Nephron (organoid): ENCODE data around the gene HOXC5.

Experiments used
- H3K27ac Mint-ChIP-seq, 3 experiments: 2 replicates each; pipeline ENCODE4 v1.8.0; 2020; ENCODE audit warnings: mixed read lengths in 3 of 3, mild to moderate bottlenecking in 2 of 3, moderate library complexity in 1 of 3
- H3K27me3 Mint-ChIP-seq: 2 replicates; pipeline ENCODE4 v1.8.0; 2021; ENCODE audit warnings: low read depth, mild to moderate bottlenecking, moderate library complexity, mixed read lengths
- H3K36me3 Mint-ChIP-seq: 2 replicates; pipeline ENCODE4 v1.8.0; 2020; ENCODE audit warnings: low read depth, mixed read lengths
- H3K4me1 Mint-ChIP-seq: 2 replicates; pipeline ENCODE4 v1.8.0; 2020; ENCODE audit warnings: mixed read lengths
- H3K4me3 Mint-ChIP-seq, 3 experiments: 2 replicates each; pipeline ENCODE4 v1.8.0; 2020; ENCODE audit warnings: mild to moderate bottlenecking in 3 of 3, mixed read lengths in 3 of 3, moderate library complexity in 2 of 3
- H3K9me3 Mint-ChIP-seq: 2 replicates; pipeline ENCODE4 v1.8.0; 2020; ENCODE audit warnings: mixed read lengths
- CTCF ChIP-seq, 3 experiments: fragments of 200-600 bp; sonication (generic); IDR thresholded peaks; one replicate each; pipeline ENCODE4 v1.5.0; 2021; ENCODE audit warnings: antibody characterized with exemption in 3 of 3; ENCODE audit not compliant: unreplicated experiment in 3 of 3

HOXC5 gene

GRCh38 chr12:54058128-54058768, 25.4 kb downstream of the HOXC5 start:
- Mint-ChIP-seq H3K4me1 (peaks cover 89% of the 10 kb centered on the region), H3K4me3 (peak overlapping the region; percentile 53 to 82 (median 59)), H3K27me3 (peaks cover 23% of the 10 kb centered on the region), H3K9me3 (no peaks in the 10 kb centered on the region), H3K36me3 (peaks cover 41% of the 10 kb centered on the region), H3K27ac (peak overlapping the region; percentile 79 to 94 (median 94))
- no peak for TF ChIP-seq CTCF (IDR thresholded peaks at IDR 0.05; ENCODE audit: unreplicated experiment in 3 of 3)

- Mint-ChIP-seq H3K36me3 (peaks cover 48% of the 10 kb centered on the region), H3K4me3 (peak overlapping the region; percentile 59 to 82 (median 69)), H3K27me3 (peaks cover 21% of the 10 kb centered on the region), H3K27ac (peak overlapping the region; percentile 79 to 94 (median 94)), H3K9me3 (no peaks in the 10 kb centered on the region), H3K4me1 (peaks cover 84% of the 10 kb centered on the region)
- no peak for TF ChIP-seq CTCF (IDR thresholded peaks at IDR 0.05; ENCODE audit: unreplicated experiment in 3 of 3)
Observed at GRCh38 chr12:54059668-54060067, 26.8 kb downstream of the HOXC5 start.

- H3K27me3 Mint-ChIP-seq: peaks cover 18% of the 10 kb centered on the region
- no peaks in the 10 kb centered on the region for H3K9me3 Mint-ChIP-seq
- peak overlapping the region in 2 of 3 experiments; percentile 69 to 82 for H3K4me3 Mint-ChIP-seq
- H3K27ac Mint-ChIP-seq: peak overlapping the region; percentile 79 to 94 (median 94)
- H3K4me1 Mint-ChIP-seq: peaks cover 80% of the 10 kb centered on the region
- peaks cover 48% of the 10 kb centered on the region for H3K36me3 Mint-ChIP-seq
- TF ChIP-seq CTCF (IDR thresholded peaks at IDR 0.05; ENCODE audit: unreplicated experiment in 3 of 3): no peak
Observed at GRCh38 chr12:54060174-54060974, 27.5 kb downstream of the HOXC5 start.

- Mint-ChIP-seq H3K4me3 (peak overlapping the region in 2 of 3 experiments; percentile 29 to 71), H3K4me1 (peaks cover 72% of the 10 kb centered on the region), H3K36me3 (peaks cover 47% of the 10 kb centered on the region), H3K9me3 (no peaks in the 10 kb centered on the region), H3K27me3 (peaks cover 18% of the 10 kb centered on the region), H3K27ac (peak overlapping the region in 2 of 3 experiments; percentile 68 to 70)
- no peak for TF ChIP-seq CTCF (IDR thresholded peaks at IDR 0.05; ENCODE audit: unreplicated experiment in 3 of 3)
Observed at GRCh38 chr12:54060975-54061778, 28.3 kb downstream of the HOXC5 start.

- H3K4me1 Mint-ChIP-seq: peaks cover 54% of the 10 kb centered on the region
- no peaks in the 10 kb centered on the region for H3K9me3 Mint-ChIP-seq
- no peak overlapping the region for H3K4me3 Mint-ChIP-seq
Observed at GRCh38 chr12:54065677-54066076, 32.8 kb downstream of the HOXC5 start.

More at GRCh38 chr12:54065677-54066076, 32.8 kb downstream of the HOXC5 start:
- peak overlapping the region in 1 of 3 experiments; percentile 35 for H3K27ac Mint-ChIP-seq
- H3K27me3 Mint-ChIP-seq: peaks cover 11% of the 10 kb centered on the region
- H3K36me3 Mint-ChIP-seq: peaks cover 53% of the 10 kb centered on the region
- no peak for TF ChIP-seq CTCF (IDR thresholded peaks at IDR 0.05; ENCODE audit: unreplicated experiment in 3 of 3)
